ENCODE results near the gene RGS6.

- TF ChIP-seq POLR2AphosphoS5 (IDR thresholded peaks at IDR 0.05) (no peak), POLR2A (IDR thresholded peaks at IDR 0.05) (no peak)
- TF ChIP-seq, protein P1, sequence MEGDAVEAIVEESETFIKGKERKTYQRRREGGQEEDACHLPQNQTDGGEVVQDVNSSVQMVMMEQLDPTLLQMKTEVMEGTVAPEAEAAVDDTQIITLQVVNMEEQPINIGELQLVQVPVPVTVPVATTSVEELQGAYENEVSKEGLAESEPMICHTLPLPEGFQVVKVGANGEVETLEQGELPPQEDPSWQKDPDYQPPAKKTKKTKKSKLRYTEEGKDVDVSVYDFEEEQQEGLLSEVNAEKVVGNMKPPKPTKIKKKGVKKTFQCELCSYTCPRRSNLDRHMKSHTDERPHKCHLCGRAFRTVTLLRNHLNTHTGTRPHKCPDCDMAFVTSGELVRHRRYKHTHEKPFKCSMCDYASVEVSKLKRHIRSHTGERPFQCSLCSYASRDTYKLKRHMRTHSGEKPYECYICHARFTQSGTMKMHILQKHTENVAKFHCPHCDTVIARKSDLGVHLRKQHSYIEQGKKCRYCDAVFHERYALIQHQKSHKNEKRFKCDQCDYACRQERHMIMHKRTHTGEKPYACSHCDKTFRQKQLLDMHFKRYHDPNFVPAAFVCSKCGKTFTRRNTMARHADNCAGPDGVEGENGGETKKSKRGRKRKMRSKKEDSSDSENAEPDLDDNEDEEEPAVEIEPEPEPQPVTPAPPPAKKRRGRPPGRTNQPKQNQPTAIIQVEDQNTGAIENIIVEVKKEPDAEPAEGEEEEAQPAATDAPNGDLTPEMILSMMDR (IDR thresholded peaks at IDR 0.05) = no peak
Measured at GRCh38 chr14:72099566-72099965, 167.3 kb downstream of the RGS6 start.

Data from breast epithelium (tissue), 3 donors.